OCI-LY1 (cell line): ENCODE data around the gene SLC18B1.

Source experiments
- H2AFZ ChIP-seq: fragments of 200-600 bp; sonication (generic), shearing (Covaris generic); 2 replicates; pipeline ENCODE4 v1.6.0; 2014; ENCODE audit warnings: antibody characterized with exemption, mild to moderate bottlenecking, low read length
- H3F3A ChIP-seq: fragments of 200-600 bp; sonication (generic), shearing (Covaris generic); 2 replicates; pipeline ENCODE4 v1.6.0; 2014; ENCODE audit warnings: mild to moderate bottlenecking, antibody characterized with exemption, low read length, moderate library complexity; ENCODE audit not compliant: insufficient read depth
- H3K27ac ChIP-seq: fragments of 200-600 bp; sonication (generic); 2 replicates; pipeline ENCODE4 v1.5.1; 2014; ENCODE audit warnings: low read length, mixed run types, mild to moderate bottlenecking, low read depth; ENCODE audit not compliant: poor library complexity, severe bottlenecking
- H3K27me3 ChIP-seq: fragments of 200-600 bp; sonication (generic); 2 replicates; pipeline ENCODE4 v1.6.0; 2014; ENCODE audit warnings: antibody characterized with exemption, mild to moderate bottlenecking, low read length, moderate library complexity; ENCODE audit not compliant: insufficient read depth
- H3K36me3 ChIP-seq: fragments of 200-600 bp; sonication (generic); 2 replicates; pipeline ENCODE4 v1.6.1; 2014; ENCODE audit warnings: mild to moderate bottlenecking, antibody characterized with exemption, low read length, moderate library complexity, mixed read lengths; ENCODE audit not compliant: insufficient read depth
- H3K4me1 ChIP-seq: fragments of 200-600 bp; sonication (generic); 2 replicates; pipeline ENCODE4 v1.5.1; 2014; ENCODE audit warnings: mild to moderate bottlenecking, low read length, moderate library complexity; ENCODE audit not compliant: insufficient read depth, severe bottlenecking
- H3K4me2 ChIP-seq: fragments of 200-600 bp; sonication (generic), shearing (Covaris generic); 2 replicates; pipeline ENCODE4 v1.6.1; 2014; ENCODE audit warnings: low read length
- H3K4me3 ChIP-seq: fragments of 200-600 bp; sonication (generic); 2 replicates; pipeline ENCODE4 v1.5.1; 2014; ENCODE audit warnings: low read length, low read depth, mild to moderate bottlenecking, mixed read lengths; ENCODE audit not compliant: poor library complexity, severe bottlenecking
- H3K79me2 ChIP-seq: fragments of 200-600 bp; shearing (Covaris generic); 2 replicates; pipeline ENCODE4 v1.6.1; 2016; ENCODE audit warnings: mixed run types, low read length, mixed read lengths; ENCODE audit not compliant: insufficient read depth
- H3K9ac ChIP-seq: fragments of 200-600 bp; sonication (generic), shearing (Covaris generic); 2 replicates; pipeline ENCODE4 v1.6.1; 2014; ENCODE audit warnings: mild to moderate bottlenecking, low read length, mixed read lengths
- H3K9me2 ChIP-seq: fragments of 200-600 bp; sonication (generic), shearing (Covaris generic); 2 replicates; pipeline ENCODE4 v1.6.1; 2014; ENCODE audit warnings: low read depth, mild to moderate bottlenecking, low read length, mixed read lengths
- H3K9me3 ChIP-seq: fragments of 200-600 bp; shearing (Covaris generic); 2 replicates; pipeline ENCODE4 v1.6.1; 2014; ENCODE audit warnings: low read length, mixed read lengths
- H4K20me1 ChIP-seq: fragments of 200-600 bp; sonication (generic), shearing (Covaris generic); 2 replicates; pipeline ENCODE4 v1.6.0; 2016; ENCODE audit warnings: mild to moderate bottlenecking, low read length; ENCODE audit not compliant: insufficient read depth
- EZH2 ChIP-seq: fragments of 200-600 bp; sonication (generic), shearing (Covaris generic); IDR thresholded peaks from 2 replicates; pipeline ENCODE4 v1.8.0; 2017; ENCODE audit warnings: borderline replicate concordance, mixed run types, mild to moderate bottlenecking, antibody characterized with exemption, low read length, moderate library complexity, mixed read lengths
- TF ChIP-seq, protein P1 (sequence below): fragments of 200-600 bp; sonication (generic), shearing (Covaris generic); IDR thresholded peaks from 2 replicates; pipeline ENCODE4 v1.5.1; 2017; ENCODE audit warnings: mild to moderate bottlenecking, antibody characterized with exemption, low read length, moderate library complexity, mixed read lengths

The SLC18B1 gene

DNA sequence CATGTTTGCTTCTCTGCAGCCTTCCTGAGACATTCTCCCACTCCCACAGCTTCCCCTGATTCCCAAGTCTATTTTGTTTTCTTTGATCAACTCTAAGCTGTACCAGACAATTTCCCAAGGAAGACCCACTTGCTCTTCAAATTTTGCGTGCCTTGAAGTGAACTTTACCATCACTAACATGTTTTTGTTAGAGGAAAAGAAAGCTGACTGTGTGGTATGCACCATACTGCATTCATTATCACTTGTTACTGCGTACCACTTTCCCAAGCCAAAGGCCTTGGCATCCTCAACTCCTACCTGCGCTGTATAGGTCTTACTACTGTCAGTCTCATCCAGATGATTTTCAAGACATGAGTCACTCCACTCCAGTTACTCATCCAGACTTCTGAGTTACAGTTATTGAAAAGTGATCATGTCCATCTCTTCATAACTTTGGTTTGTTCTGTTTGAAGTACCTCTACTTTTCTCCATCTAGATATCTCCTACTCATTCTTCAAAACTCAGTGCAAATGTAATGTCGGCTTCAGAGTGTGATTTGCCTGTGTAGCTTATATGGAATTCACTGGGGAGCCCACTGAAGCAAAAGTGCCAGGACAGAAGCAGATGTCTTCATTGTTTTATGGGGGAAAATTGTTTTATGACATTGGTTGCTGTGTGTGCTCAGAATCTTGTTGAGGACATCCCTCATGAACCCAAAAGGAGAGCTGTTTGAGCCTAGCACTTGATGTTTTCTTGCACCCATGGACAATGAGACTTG is 21.1 kb upstream of the SLC18B1 start:
- Histone ChIP-seq H3K4me1 (peaks cover 28% of the 10 kb centered on the region), H3K9me2 (no peaks in the 10 kb centered on the region), H3K79me2 (peaks cover 20% of the 10 kb centered on the region), H2AFZ (no peak overlapping the region), H3K27ac (peak overlapping the region; percentile 22), H3F3A (peaks cover 31% of the 10 kb centered on the region; the same call in 1 of the 2 replicates), H3K4me2 (no peak overlapping the region), H3K27me3 (no peaks in the 10 kb centered on the region), H3K4me3 (no peak overlapping the region), H4K20me1 (peaks cover 3% of the 10 kb centered on the region; the same call in 1 of the 2 replicates), H3K9me3 (no peaks in the 10 kb centered on the region), H3K36me3 (peaks cover 53% of the 10 kb centered on the region), H3K9ac (no peak overlapping the region)
- TF ChIP-seq, protein P1, sequence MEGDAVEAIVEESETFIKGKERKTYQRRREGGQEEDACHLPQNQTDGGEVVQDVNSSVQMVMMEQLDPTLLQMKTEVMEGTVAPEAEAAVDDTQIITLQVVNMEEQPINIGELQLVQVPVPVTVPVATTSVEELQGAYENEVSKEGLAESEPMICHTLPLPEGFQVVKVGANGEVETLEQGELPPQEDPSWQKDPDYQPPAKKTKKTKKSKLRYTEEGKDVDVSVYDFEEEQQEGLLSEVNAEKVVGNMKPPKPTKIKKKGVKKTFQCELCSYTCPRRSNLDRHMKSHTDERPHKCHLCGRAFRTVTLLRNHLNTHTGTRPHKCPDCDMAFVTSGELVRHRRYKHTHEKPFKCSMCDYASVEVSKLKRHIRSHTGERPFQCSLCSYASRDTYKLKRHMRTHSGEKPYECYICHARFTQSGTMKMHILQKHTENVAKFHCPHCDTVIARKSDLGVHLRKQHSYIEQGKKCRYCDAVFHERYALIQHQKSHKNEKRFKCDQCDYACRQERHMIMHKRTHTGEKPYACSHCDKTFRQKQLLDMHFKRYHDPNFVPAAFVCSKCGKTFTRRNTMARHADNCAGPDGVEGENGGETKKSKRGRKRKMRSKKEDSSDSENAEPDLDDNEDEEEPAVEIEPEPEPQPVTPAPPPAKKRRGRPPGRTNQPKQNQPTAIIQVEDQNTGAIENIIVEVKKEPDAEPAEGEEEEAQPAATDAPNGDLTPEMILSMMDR, result no peak
- TF ChIP-seq EZH2, result no peak

DNA sequence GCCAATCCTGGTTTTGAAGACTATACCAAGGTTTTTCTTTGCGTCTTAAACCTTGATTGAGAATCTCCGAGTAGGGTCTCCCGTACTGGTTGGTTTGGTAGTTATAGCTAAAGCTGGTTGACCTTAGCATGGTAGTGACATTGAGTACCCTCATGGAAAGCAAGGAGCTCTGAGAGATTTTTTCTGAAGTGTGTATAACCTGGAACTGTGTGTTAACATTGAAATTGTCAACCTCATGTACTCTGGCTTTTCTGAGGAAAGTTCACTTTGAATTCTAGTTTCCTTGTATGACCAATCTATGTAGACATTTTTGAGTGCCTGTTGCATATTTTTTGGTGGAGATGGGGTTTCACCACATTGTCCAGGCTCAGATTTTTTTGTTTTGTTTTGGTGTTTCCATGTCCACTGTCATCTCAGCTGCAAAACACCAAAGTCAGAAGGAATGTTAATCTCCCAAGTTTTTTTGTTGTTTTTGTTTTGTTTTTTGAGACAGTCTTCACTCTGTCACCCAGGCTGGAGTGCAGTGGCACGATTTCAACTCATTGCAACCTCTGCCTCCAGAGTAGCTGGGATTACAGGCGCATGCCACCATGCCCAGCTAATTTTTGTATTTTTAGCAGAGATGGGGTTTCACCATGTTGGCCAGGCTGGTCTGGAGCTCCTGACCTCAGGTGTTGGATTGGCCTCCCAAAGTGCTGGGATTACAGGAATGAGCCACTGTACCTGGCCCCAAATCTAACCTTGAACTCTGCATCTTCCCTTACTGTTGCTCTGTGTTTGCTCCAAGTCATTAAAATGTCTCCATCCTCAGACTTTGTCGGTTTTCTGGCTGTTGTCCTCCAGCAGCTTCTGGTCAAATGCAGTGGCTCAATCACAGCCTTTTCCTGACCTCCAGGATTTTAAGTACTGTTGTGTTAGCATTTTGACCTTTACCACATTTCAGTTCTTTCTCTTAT is 20.2 kb upstream of the SLC18B1 start:
- TF ChIP-seq EZH2, result no peak
- TF ChIP-seq, protein P1, result no peak
- H3K79me2 ChIP-seq, result peaks cover 21% of the 10 kb centered on the region
- H2AFZ ChIP-seq, result no peak overlapping the region
- no peak overlapping the region for H3K4me2 ChIP-seq
- no peaks in the 10 kb centered on the region for H3K27me3 ChIP-seq
- H3K27ac ChIP-seq, result no peak overlapping the region
- peaks cover 54% of the 10 kb centered on the region for H3K36me3 ChIP-seq
- H4K20me1 ChIP-seq, result peaks cover 3% of the 10 kb centered on the region; the same call in 1 of the 2 replicates
- no peaks in the 10 kb centered on the region for H3K9me2 ChIP-seq
- no peak overlapping the region for H3K9ac ChIP-seq
- no peaks in the 10 kb centered on the region for H3K9me3 ChIP-seq
- no peak overlapping the region for H3K4me3 ChIP-seq
- peaks cover 28% of the 10 kb centered on the region for H3K4me1 ChIP-seq
- peaks cover 31% of the 10 kb centered on the region; the same call in 1 of the 2 replicates for H3F3A ChIP-seq

DNA sequence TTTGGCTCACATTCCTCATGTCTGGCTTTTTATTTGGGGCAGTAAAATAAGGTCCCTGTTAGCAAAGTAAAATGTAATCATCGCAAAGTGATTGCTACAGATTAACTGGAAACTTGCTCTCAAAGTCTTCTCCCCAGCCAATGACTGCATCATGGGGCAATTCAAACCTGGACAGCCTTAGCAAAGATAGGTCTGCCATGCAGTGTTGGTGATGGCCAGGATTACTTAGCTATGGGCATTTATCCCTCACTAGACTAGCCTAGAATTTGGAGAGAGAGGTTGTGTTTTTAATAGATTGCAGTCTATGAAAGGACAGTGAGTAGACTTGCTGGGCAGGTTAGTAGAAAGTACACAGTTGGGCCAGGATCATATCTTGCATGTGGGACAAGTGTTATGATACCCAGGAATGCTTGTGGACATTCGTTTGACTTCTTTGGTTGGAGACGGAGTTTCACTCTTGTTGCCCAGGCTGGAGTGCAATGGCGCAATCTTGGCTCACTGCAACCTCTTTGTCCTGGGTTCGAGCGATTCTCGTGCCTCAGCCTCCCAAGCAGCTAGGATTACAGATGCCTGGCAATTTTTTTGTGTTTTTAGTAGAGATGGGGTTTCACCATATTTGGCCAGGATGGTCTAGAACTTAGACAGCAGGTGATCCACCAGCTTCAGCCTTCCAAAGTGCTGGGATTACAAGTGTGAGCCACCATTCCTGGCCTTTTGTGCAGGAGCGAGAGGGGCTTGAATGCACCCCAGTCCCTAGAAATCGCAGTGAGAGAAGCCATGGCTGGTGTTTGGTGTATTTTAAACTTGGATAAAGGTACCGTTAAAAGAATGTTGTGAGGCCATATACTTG is 19.3 kb upstream of the SLC18B1 start:
- H3K4me2 ChIP-seq, result no peak overlapping the region
- no peak overlapping the region for H3K4me3 ChIP-seq
- peaks cover 31% of the 10 kb centered on the region; the same call in 1 of the 2 replicates for H3F3A ChIP-seq
- H3K27me3 ChIP-seq, result no peaks in the 10 kb centered on the region
- no peak overlapping the region for H3K27ac ChIP-seq
- H4K20me1 ChIP-seq, result peaks cover 3% of the 10 kb centered on the region; the same call in 1 of the 2 replicates
- no peaks in the 10 kb centered on the region for H3K9me2 ChIP-seq
- H3K9ac ChIP-seq, result no peak overlapping the region
- TF ChIP-seq EZH2, result no peak
- TF ChIP-seq, protein P1, result no peak
- H3K4me1 ChIP-seq, result peaks cover 35% of the 10 kb centered on the region
- H3K79me2 ChIP-seq, result peaks cover 21% of the 10 kb centered on the region
- no peaks in the 10 kb centered on the region for H3K9me3 ChIP-seq
- peaks cover 54% of the 10 kb centered on the region for H3K36me3 ChIP-seq
- H2AFZ ChIP-seq, result no peak overlapping the region
